ENCODE results near the gene NRTN.
"Not testable (repeated sequence)": the region's sequence is repeated elsewhere in the genome, so short reads cannot be mapped to it uniquely, and the experiment has no call there.

Gene NRTN

DNA sequence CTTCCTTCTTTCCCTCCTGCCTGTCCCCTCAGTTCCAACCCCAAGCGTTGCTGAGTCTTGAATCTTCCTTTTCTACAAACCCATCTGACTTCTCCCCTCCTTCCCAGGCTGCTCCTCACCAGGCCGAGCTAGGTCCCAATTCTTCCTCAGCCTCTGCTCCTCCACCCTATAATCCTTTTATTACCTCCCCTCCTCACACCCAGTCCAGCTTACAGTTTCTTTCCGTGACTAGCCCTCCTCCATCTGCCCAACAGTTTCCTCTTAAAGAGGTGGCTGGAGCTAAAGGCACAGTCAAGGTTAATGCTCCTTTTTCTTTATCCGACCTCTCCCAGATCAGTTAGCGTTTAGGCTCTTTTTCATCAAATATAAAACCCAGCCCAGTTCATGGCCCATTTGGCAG is 43.8 kb downstream of the NRTN start:
- not testable (repeated sequence) for H3K79me2 ChIP-seq (ENCODE audit: control insufficient read depth, insufficient read depth, low read length); H3K18ac ChIP-seq (ENCODE audit: low read length); H3K56ac ChIP-seq (ENCODE audit: low read length); H3K27ac ChIP-seq (ENCODE audit: low read depth, low read length); H2BK15ac ChIP-seq (replicated peaks; ENCODE audit: low read depth); H3K4me2 ChIP-seq (ENCODE audit: low read length); H3K27me3 ChIP-seq (ENCODE audit: insufficient read depth, low read length, poor library complexity); H3K23ac ChIP-seq (ENCODE audit: low read length); DNase-seq; H3K79me1 ChIP-seq (ENCODE audit: low read length); H3K4ac ChIP-seq (ENCODE audit: low read depth, low read length); H2BK5ac ChIP-seq (ENCODE audit: low read length); H2BK120ac ChIP-seq (ENCODE audit: low read depth, low read length); H3K4me3 ChIP-seq (ENCODE audit: low read length); H3K4me1 ChIP-seq (ENCODE audit: control insufficient read depth, low read depth, low read length); H4K5ac ChIP-seq (ENCODE audit: low read length); H3K36me3 ChIP-seq (ENCODE audit: control insufficient read depth, insufficient read depth, low read length); H3K9ac ChIP-seq (ENCODE audit: low read length); H2AK5ac ChIP-seq (ENCODE audit: low read length); H4K8ac ChIP-seq (ENCODE audit: low read depth, low read length)
- WGBS (ENCODE audit: extremely low coverage, insufficient coverage, low lambda C conversion rate): no CpG with 5 or more reads among the region's 5 CpGs

DNA sequence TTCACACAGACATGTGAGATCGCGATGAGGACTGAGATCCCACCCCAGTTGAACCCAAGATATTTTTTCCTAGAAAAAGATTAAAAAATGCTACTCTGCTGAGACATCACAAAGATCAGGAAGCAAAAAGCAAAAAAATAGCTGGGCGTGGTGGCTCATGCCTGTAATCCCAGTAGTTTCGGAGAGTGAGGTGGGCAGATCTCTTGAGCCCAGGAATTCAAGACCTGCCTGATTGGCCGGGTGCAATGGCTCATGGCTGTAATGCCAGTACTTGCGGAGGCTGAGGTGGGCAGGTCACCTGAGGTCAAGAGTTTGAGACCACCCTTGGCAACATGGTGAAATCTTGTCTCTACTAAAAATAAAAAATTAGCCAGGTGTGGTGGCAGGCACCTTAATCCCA is 45.3 kb downstream of the NRTN start:
- Histone ChIP-seq H3K18ac (ENCODE audit: low read length) (no peak overlapping the region), H3K79me2 (ENCODE audit: control insufficient read depth, insufficient read depth, low read length) (no peaks in the 10 kb centered on the region), H3K9ac (ENCODE audit: low read length) (no peak overlapping the region), H4K5ac (ENCODE audit: low read length) (no peak overlapping the region), H3K23ac (ENCODE audit: low read length) (no peak overlapping the region), H3K27ac (ENCODE audit: low read depth, low read length) (no peak overlapping the region), H3K4me1 (ENCODE audit: control insufficient read depth, low read depth, low read length) (no peaks in the 10 kb centered on the region), H2BK5ac (ENCODE audit: low read length) (no peak overlapping the region), H2BK120ac (ENCODE audit: low read depth, low read length) (no peak overlapping the region), H3K27me3 (ENCODE audit: insufficient read depth, low read length, poor library complexity) (no peaks in the 10 kb centered on the region), H3K79me1 (ENCODE audit: low read length) (no peaks in the 10 kb centered on the region), H3K36me3 (ENCODE audit: control insufficient read depth, insufficient read depth, low read length) (no peaks in the 10 kb centered on the region), H3K4ac (ENCODE audit: low read depth, low read length) (no peak overlapping the region), H3K4me2 (ENCODE audit: low read length) (no peak overlapping the region), H2BK15ac (replicated peaks; ENCODE audit: low read depth) (no peak overlapping the region), H4K8ac (ENCODE audit: low read depth, low read length) (no peak overlapping the region), H2AK5ac (ENCODE audit: low read length) (no peak overlapping the region), H3K56ac (ENCODE audit: low read length) (no peak overlapping the region), H3K4me3 (ENCODE audit: low read length) (no peak overlapping the region)
- no CpG with 5 or more reads among the region's 6 CpGs for WGBS (ENCODE audit: extremely low coverage, insufficient coverage, low lambda C conversion rate)
- no peak for DNase-seq

DNA sequence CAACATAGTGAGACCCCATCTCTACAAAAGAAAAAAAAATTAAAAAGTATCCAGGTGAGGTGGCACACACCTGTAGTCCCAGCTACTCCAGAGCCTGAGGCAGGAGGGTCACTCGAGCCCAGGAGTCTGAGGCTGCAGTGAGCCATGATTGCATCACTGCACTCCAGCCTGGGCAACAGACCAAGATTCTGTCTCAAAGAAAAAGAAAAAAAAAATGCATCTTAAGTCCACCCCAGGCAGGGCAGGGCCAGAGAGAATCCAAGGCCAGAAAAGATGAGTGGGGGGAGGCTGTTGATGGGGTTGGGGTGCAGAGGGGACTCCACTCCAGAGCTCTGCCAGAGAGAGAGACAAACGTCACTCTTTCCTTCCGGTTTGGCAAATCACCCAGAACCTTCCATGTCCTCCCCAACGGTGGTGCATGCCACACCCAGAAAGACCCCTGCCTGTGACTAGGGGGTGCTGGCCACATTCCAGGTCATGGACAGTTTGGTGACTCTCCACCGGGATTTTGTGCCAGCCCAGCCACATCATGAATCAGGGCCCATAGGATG is 46.0 kb downstream of the NRTN start:
- no peak for DNase-seq
- Histone ChIP-seq H3K23ac (ENCODE audit: low read length) (no peak overlapping the region), H2BK15ac (replicated peaks; ENCODE audit: low read depth) (no peak overlapping the region), H3K4me2 (ENCODE audit: low read length) (no peak overlapping the region), H3K79me2 (ENCODE audit: control insufficient read depth, insufficient read depth, low read length) (no peaks in the 10 kb centered on the region), H3K9ac (ENCODE audit: low read length) (no peak overlapping the region), H3K79me1 (ENCODE audit: low read length) (no peaks in the 10 kb centered on the region), H3K4me3 (ENCODE audit: low read length) (no peak overlapping the region), H3K4me1 (ENCODE audit: control insufficient read depth, low read depth, low read length) (no peaks in the 10 kb centered on the region), H3K4ac (ENCODE audit: low read depth, low read length) (no peak overlapping the region), H3K36me3 (ENCODE audit: control insufficient read depth, insufficient read depth, low read length) (no peaks in the 10 kb centered on the region), H3K27me3 (ENCODE audit: insufficient read depth, low read length, poor library complexity) (no peaks in the 10 kb centered on the region), H3K27ac (ENCODE audit: low read depth, low read length) (no peak overlapping the region), H4K5ac (ENCODE audit: low read length) (no peak overlapping the region), H4K8ac (ENCODE audit: low read depth, low read length) (no peak overlapping the region), H2BK5ac (ENCODE audit: low read length) (no peak overlapping the region), H2AK5ac (ENCODE audit: low read length) (no peak overlapping the region), H3K18ac (ENCODE audit: low read length) (no peak overlapping the region), H3K56ac (ENCODE audit: low read length) (no peak overlapping the region), H2BK120ac (ENCODE audit: low read depth, low read length) (no peak overlapping the region)
- no CpG with 5 or more reads among the region's 5 CpGs for WGBS (ENCODE audit: extremely low coverage, insufficient coverage, low lambda C conversion rate)

DNA sequence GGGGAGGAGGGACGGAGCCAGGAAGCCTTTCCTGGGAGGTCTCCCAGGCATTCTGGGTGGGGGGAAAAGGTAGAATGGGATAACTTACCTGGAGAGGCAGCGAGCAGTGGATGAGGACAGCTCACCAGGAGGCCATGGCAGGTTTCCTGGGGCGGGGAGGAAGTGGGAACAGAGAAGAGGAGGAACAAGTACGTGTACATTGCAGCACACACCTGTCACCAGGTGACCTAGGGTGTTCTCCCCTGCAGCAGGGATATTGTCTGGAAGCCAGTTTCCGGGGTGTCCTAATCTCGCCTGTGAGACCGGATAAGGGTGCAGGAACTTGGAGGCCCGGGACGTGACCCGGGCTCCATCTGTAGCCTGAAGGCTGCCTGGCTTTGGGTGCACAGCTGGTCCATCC is 46.4 kb downstream of the NRTN start, which contains the start of gene FUT3:
Gene FUT3 (minus strand): TSS at position 148 of the 400 bp plus-strand sequence.
- WGBS (ENCODE audit: extremely low coverage, insufficient coverage, low lambda C conversion rate): no CpG with 5 or more reads among the region's 10 CpGs
- Histone ChIP-seq H2BK5ac (ENCODE audit: low read length) (no peak within 1 kb of the TSS), H3K27me3 (ENCODE audit: insufficient read depth, low read length, poor library complexity) (no peaks in the 10 kb centered on the region), H3K36me3 (ENCODE audit: control insufficient read depth, insufficient read depth, low read length) (no peaks in the 10 kb centered on the region), H3K27ac (ENCODE audit: low read depth, low read length) (no peak within 1 kb of the TSS), H3K4me1 (ENCODE audit: control insufficient read depth, low read depth, low read length) (no peaks in the 10 kb centered on the region), H3K23ac (ENCODE audit: low read length) (no peak within 1 kb of the TSS), H2AK5ac (ENCODE audit: low read length) (no peak within 1 kb of the TSS), H2BK15ac (replicated peaks; ENCODE audit: low read depth) (no peak within 1 kb of the TSS), H3K9ac (ENCODE audit: low read length) (no peak within 1 kb of the TSS), H2BK120ac (ENCODE audit: low read depth, low read length) (no peak within 1 kb of the TSS), H4K8ac (ENCODE audit: low read depth, low read length) (no peak within 1 kb of the TSS), H3K4ac (ENCODE audit: low read depth, low read length) (no peak within 1 kb of the TSS), H3K18ac (ENCODE audit: low read length) (no peak within 1 kb of the TSS), H4K5ac (ENCODE audit: low read length) (no peak within 1 kb of the TSS), H3K4me2 (ENCODE audit: low read length) (no peak within 1 kb of the TSS), H3K79me2 (ENCODE audit: control insufficient read depth, insufficient read depth, low read length) (no peaks in the 10 kb centered on the region), H3K79me1 (ENCODE audit: low read length) (no peaks in the 10 kb centered on the region), H3K56ac (ENCODE audit: low read length) (no peak within 1 kb of the TSS), H3K4me3 (ENCODE audit: low read length) (no peak within 1 kb of the TSS)
- DNase-seq: no peak

DNA sequence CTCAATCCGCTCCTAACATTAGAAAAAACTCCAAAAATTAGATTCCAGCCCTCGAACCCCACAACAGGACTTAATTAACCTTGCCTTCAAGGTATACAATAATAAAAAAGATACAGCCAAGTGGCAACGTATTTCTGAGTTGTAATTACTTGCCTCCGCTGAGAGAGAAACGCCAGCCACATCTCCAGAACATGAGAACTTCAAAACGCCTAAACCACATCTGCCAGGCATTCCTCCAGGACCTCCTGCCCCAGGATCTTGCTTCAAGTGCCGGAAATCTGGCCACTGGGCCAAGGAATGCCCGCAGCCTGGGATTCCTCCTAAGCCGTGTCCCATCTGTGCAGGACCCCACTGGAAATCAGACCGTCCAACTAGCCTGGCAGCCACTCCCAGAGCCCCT is 49.3 kb downstream of the NRTN start:
- not testable (repeated sequence) for H3K4me1 ChIP-seq (ENCODE audit: control insufficient read depth, low read depth, low read length); H3K4ac ChIP-seq (ENCODE audit: low read depth, low read length); H3K18ac ChIP-seq (ENCODE audit: low read length); H4K5ac ChIP-seq (ENCODE audit: low read length); H3K36me3 ChIP-seq (ENCODE audit: control insufficient read depth, insufficient read depth, low read length); H2BK15ac ChIP-seq (replicated peaks; ENCODE audit: low read depth); H3K79me2 ChIP-seq (ENCODE audit: control insufficient read depth, insufficient read depth, low read length); H3K4me3 ChIP-seq (ENCODE audit: low read length); H3K23ac ChIP-seq (ENCODE audit: low read length); H3K27ac ChIP-seq (ENCODE audit: low read depth, low read length); H2BK120ac ChIP-seq (ENCODE audit: low read depth, low read length); H3K79me1 ChIP-seq (ENCODE audit: low read length); DNase-seq; H3K4me2 ChIP-seq (ENCODE audit: low read length); H3K56ac ChIP-seq (ENCODE audit: low read length); H3K27me3 ChIP-seq (ENCODE audit: insufficient read depth, low read length, poor library complexity); H3K9ac ChIP-seq (ENCODE audit: low read length); H2AK5ac ChIP-seq (ENCODE audit: low read length); H4K8ac ChIP-seq (ENCODE audit: low read depth, low read length); H2BK5ac ChIP-seq (ENCODE audit: low read length)
- WGBS (ENCODE audit: extremely low coverage, insufficient coverage, low lambda C conversion rate): no CpG with 5 or more reads among the region's 10 CpGs

DNA sequence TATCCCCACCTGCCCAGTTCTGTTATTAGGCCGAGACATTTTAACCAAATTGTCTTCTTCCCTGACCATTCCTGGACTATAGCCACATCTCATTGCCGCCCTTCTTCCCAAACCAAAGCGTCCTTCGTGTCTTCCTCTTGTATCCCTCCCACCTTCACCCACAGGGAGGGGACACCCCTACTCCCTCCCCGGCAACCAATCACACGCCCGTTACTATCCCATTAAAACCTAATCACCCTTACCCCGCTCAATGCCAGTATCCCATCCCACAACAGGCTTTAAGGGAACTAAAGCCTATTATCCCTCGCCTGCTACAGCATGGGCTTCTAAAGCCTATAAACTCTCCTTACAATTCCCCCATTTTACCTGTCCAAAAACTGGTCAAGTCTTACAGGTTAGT is 50.3 kb downstream of the NRTN start:
- H3K4me3 ChIP-seq (ENCODE audit: low read length); H2BK5ac ChIP-seq (ENCODE audit: low read length); H4K5ac ChIP-seq (ENCODE audit: low read length); H3K36me3 ChIP-seq (ENCODE audit: control insufficient read depth, insufficient read depth, low read length); H3K27ac ChIP-seq (ENCODE audit: low read depth, low read length); H2AK5ac ChIP-seq (ENCODE audit: low read length); H3K18ac ChIP-seq (ENCODE audit: low read length); H3K4me2 ChIP-seq (ENCODE audit: low read length); H2BK15ac ChIP-seq (replicated peaks; ENCODE audit: low read depth); H3K79me1 ChIP-seq (ENCODE audit: low read length); H4K8ac ChIP-seq (ENCODE audit: low read depth, low read length); H3K9ac ChIP-seq (ENCODE audit: low read length); H3K23ac ChIP-seq (ENCODE audit: low read length); H2BK120ac ChIP-seq (ENCODE audit: low read depth, low read length); H3K56ac ChIP-seq (ENCODE audit: low read length); DNase-seq; H3K4ac ChIP-seq (ENCODE audit: low read depth, low read length); H3K4me1 ChIP-seq (ENCODE audit: control insufficient read depth, low read depth, low read length); H3K27me3 ChIP-seq (ENCODE audit: insufficient read depth, low read length, poor library complexity); H3K79me2 ChIP-seq (ENCODE audit: control insufficient read depth, insufficient read depth, low read length): not testable (repeated sequence)
- WGBS (ENCODE audit: extremely low coverage, insufficient coverage, low lambda C conversion rate): no CpG with 5 or more reads among the region's 9 CpGs
